Measurements from ENCODE around the gene UBB. TPM values are rescaled to one million over a fixed set of nuclear protein-coding genes. Genes with fewer than 3 reads are reported as not detected.

The UBB gene
- total and polyA plus RNA-seq, 10 donors, result 697 to 1,795 (median 1,033) TPM

DNA sequence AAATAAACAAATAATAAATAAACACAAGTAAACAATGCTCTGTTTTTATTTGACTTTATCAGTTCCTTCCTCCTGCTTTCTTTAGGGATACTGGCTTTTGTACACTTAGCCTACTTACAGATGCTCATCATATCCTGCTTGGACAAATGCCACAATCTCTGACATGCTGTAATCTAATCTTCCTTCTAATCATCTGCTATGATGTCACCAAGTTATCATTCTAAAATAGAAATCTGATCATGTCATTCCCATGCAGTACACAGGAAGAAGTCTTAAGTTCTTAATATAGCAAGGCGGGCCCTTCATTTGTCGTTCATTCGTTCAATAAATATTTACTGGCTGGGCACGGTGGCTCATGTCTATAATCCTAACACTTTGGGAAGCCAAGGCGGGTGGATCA, 9.1 kb upstream of the UBB start:
- H3K9me3 ChIP-seq, result no peaks in the 10 kb centered on the region
- no peak overlapping the region for H3K4me3 ChIP-seq
- WGBS, 5 donors, result 71 to 84% (median 80%) methylated on average over 5 of the region's 5 CpGs
- TF ChIP-seq POLR2AphosphoS5 (IDR thresholded peaks at IDR 0.05) (no peak), POLR2A (IDR thresholded peaks at IDR 0.05) (no peak)
- TF ChIP-seq, protein P1, sequence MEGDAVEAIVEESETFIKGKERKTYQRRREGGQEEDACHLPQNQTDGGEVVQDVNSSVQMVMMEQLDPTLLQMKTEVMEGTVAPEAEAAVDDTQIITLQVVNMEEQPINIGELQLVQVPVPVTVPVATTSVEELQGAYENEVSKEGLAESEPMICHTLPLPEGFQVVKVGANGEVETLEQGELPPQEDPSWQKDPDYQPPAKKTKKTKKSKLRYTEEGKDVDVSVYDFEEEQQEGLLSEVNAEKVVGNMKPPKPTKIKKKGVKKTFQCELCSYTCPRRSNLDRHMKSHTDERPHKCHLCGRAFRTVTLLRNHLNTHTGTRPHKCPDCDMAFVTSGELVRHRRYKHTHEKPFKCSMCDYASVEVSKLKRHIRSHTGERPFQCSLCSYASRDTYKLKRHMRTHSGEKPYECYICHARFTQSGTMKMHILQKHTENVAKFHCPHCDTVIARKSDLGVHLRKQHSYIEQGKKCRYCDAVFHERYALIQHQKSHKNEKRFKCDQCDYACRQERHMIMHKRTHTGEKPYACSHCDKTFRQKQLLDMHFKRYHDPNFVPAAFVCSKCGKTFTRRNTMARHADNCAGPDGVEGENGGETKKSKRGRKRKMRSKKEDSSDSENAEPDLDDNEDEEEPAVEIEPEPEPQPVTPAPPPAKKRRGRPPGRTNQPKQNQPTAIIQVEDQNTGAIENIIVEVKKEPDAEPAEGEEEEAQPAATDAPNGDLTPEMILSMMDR (IDR thresholded peaks at IDR 0.05 in 8 of 11, conservative IDR thresholded peaks at IDR 0.05 in 3 of 11), result no peak
- intact Hi-C loops (cut with DNase I; ENCODE audit: low total_unique reads), result no loop called here
- H3K27ac ChIP-seq, result no peak overlapping the region
- no peak for DNase-seq
- H3K27me3 ChIP-seq (replicated peaks in 1 of 7), result no peaks in the 10 kb centered on the region
- H3K4me1 ChIP-seq, result no peaks in the 10 kb centered on the region
- no peaks in the 10 kb centered on the region for H3K36me3 ChIP-seq

DNA sequence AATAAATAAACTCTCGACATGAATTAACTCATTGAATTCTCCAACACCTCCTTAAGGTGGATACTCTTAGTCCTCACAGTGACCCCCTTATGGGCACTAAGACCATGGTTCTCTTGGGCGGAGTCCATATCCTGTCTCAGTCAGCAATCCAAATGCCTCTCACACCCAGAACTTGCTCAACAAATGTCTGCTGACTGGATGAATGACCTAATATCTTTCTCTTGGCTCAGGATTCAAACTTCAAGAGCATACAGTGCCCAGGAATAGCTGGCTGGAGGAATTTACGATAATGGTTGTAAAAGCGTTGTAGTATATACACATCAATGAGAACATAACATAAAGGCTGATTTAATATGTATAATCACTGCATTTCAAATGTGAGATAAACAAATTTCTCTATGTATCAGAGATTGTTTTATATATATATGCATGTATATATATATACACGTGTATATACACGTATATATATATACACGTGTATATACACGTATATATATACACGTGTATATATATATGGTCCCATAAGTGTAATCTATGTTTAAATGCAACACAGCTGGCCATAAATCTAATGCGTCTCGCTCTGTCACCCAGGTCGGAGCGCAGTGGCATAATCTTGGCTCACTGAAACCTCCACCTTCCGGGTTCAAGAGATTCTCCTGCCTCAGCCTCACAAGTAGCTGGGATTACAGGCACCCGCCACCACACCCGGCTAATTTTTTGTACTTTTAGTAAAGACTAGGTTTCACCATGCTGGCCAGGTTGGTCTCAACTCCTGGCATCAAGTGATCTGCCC, 6.5 kb upstream of the UBB start:
- H3K4me1 ChIP-seq, result peaks cover 0 to 4% (median 0%) of the 10 kb centered on the region in 6 donors
- H3K27ac ChIP-seq, result no peak overlapping the region
- no peak for DNase-seq
- no peaks in the 10 kb centered on the region for H3K27me3 ChIP-seq (replicated peaks in 1 of 7)
- intact Hi-C loops (cut with DNase I; ENCODE audit: low total_unique reads), result no loop called here
- H3K4me3 ChIP-seq, result no peak overlapping the region
- H3K9me3 ChIP-seq, result no peaks in the 10 kb centered on the region
- TF ChIP-seq POLR2A (IDR thresholded peaks at IDR 0.05), result no peak
- TF ChIP-seq, protein P1 (IDR thresholded peaks at IDR 0.05 in 8 of 11, conservative IDR thresholded peaks at IDR 0.05 in 3 of 11), result no peak
- no peak for TF ChIP-seq POLR2AphosphoS5 (IDR thresholded peaks at IDR 0.05)
- WGBS, 5 donors, result 87 to 95% (median 92%) methylated on average over 16 of the region's 16 CpGs
- no peaks in the 10 kb centered on the region for H3K36me3 ChIP-seq

DNA sequence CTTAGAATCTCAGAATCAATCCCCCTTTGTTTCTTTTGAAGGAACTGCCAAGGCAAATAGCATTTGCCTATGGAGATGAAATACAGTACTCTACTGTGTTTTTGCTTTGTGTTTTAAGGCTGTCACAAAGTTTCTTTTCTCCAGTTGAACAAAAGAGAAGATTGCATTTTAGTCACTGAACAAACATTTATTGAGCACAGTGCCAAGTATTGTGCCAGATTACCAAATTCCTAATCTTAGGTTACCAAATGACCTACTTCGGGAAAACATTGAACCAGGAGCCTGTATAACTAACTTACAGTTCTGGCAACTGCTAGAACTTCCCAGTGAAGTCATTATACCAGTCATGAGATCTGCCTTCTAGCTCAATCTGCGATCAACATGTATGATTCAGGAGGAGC, 3.0 kb upstream of the UBB start:
- peaks cover 9 to 31% (median 20%) of the 10 kb centered on the region in 6 donors for H3K4me1 ChIP-seq
- no peak for DNase-seq
- WGBS, 5 donors, result 84 to 90% (median 87%) methylated on average over 2 of the region's 2 CpGs
- H3K9me3 ChIP-seq, result no peaks in the 10 kb centered on the region
- H3K4me3 ChIP-seq, result no peak overlapping the region
- no peak for TF ChIP-seq POLR2AphosphoS5 (IDR thresholded peaks at IDR 0.05)
- no peak for TF ChIP-seq POLR2A (IDR thresholded peaks at IDR 0.05)
- TF ChIP-seq, protein P1 (IDR thresholded peaks at IDR 0.05 in 8 of 11, conservative IDR thresholded peaks at IDR 0.05 in 3 of 11), result no peak
- intact Hi-C loops (cut with DNase I; ENCODE audit: low total_unique reads), result no loop called here
- H3K36me3 ChIP-seq, result peaks cover 0 to 13% (median 10%) of the 10 kb centered on the region in 6 donors
- no peaks in the 10 kb centered on the region for H3K27me3 ChIP-seq (replicated peaks in 1 of 7)
- H3K27ac ChIP-seq, result no peak overlapping the region

DNA sequence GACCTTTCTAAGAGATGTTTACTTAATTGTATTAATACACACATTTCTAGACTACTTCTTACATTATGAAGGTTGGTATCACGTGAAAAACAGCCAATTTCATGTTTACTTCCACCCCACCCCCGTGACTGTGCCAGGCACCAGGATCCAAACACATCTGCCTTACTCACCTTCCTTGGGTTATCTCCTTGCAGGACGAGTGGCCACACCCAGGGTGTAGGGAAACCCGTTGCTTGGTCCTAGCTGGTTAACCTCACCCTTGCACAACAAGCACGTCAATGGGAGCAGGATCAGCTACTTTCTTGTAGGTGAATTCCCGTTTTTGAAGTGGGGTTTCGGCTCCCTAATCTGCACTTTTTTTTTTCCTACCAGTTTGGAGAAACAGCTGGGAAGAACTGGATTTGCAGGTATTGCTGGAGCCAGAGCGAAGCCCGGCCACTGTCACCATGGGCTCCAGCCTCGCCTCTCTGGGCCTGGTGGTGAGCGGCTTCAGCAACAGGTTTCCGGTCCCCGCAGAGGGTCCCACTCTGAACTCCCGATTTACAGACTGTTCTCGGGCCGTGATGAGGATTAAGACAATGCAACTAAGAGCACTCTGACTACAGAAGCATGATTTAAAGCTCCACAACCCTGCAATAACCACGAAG, 2.1 kb upstream of the UBB start:
- DNase-seq, result peak; percentile 73
- peaks cover 17 to 39% (median 28%) of the 10 kb centered on the region in 6 donors for H3K4me1 ChIP-seq
- TF ChIP-seq, protein P1 (IDR thresholded peaks at IDR 0.05 in 8 of 11, conservative IDR thresholded peaks at IDR 0.05 in 3 of 11), result no peak
- TF ChIP-seq POLR2A (IDR thresholded peaks at IDR 0.05) (no peak), POLR2AphosphoS5 (IDR thresholded peaks at IDR 0.05) (no peak)
- intact Hi-C loops (cut with DNase I; ENCODE audit: low total_unique reads), result no loop called here
- H3K9me3 ChIP-seq, result no peaks in the 10 kb centered on the region
- H3K36me3 ChIP-seq, result peaks cover 0 to 21% (median 15%) of the 10 kb centered on the region in 6 donors
- H3K27ac ChIP-seq, result no peak overlapping the region
- H3K4me3 ChIP-seq, result no peak overlapping the region
- 81 to 88% (median 86%) methylated on average over 17 of the region's 17 CpGs for WGBS, 5 donors
- no peaks in the 10 kb centered on the region for H3K27me3 ChIP-seq (replicated peaks in 1 of 7)
